HEK293T (cell line): Measurements from ENCODE around the gene LACTBL1.

Experiments
- LEF1 ChIP-seq: fragments of 450-650 bp; IDR thresholded peaks from 2 replicates; pipeline ENCODE4 v1.6.1; 2017; ENCODE audit warnings: mild to moderate bottlenecking, borderline replicate concordance
- ZNF384 ChIP-seq: fragments of 450-650 bp; IDR thresholded peaks from 2 replicates; pipeline ENCODE4 v1.6.1; 2016

DNA sequence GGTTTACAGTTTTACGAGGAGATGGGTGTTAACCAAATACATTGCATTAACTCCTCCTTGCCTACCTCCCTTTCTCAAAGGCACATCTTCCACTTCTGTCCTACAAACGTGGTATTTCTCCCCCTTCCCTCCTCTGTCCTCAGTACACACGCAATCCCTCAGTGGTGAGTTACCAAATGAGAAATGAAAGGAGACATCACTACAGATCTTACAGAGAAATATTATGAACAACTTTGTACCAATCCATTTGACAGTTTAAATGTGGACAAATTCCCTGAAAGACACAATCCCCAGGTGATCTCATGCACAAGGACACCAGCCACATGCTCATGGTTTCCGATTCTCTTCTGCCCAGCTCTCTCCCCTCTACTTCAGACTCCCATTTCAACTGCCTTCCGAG is 6.4 kb downstream of the LACTBL1 start:
- TF ChIP-seq ZNF384 (no peak), LEF1 (no peak)
